Small intestine (tissue), 7 donors: ENCODE results near the gene PMPCA. TPM values are rescaled to one million over a fixed set of nuclear protein-coding genes. Genes with fewer than 3 reads are reported as not detected.

Experiments used
- DNase-seq, 2 donors: peaks; one replicate each; pipeline versions ENCODE4 v3.0.0 to v3.0.0-alpha.2; 2013
- FAIRE-seq: peaks from 2 replicates; lab custom pipeline; 2012; peaks lifted over from hg19 to GRCh38; lab: Jason Lieb, UNC
- H3K27ac ChIP-seq, 3 donors: one replicate each; pipeline ENCODE4 v1.5.1; 2013; ENCODE audit warnings: low read length in 2 of 3, mild to moderate bottlenecking in 2 of 3, control low read depth in 1 of 3, inconsistent platforms in 1 of 3, low read depth in 1 of 3, moderate library complexity in 1 of 3
- H3K27me3 ChIP-seq, 3 donors: one replicate each; pipeline ENCODE4 v1.6.1; 2013; ENCODE audit warnings: low read length in 3 of 3, inconsistent platforms in 1 of 3; ENCODE audit not compliant: control insufficient read depth in 3 of 3, insufficient read depth in 3 of 3
- H3K36me3 ChIP-seq, 3 donors: one replicate each; pipeline ENCODE4 v1.6.1; 2013; ENCODE audit warnings: low read length in 3 of 3, inconsistent platforms in 1 of 3, low read depth in 1 of 3, mild to moderate bottlenecking in 1 of 3, moderate library complexity in 1 of 3; ENCODE audit not compliant: control insufficient read depth in 3 of 3, insufficient read depth in 2 of 3
- H3K4me1 ChIP-seq, 3 donors: one replicate each; pipeline ENCODE4 v1.6.1; 2013; ENCODE audit warnings: low read length in 2 of 3, inconsistent platforms in 1 of 3, low read depth in 1 of 3, mild to moderate bottlenecking in 1 of 3, moderate library complexity in 1 of 3; ENCODE audit not compliant: control insufficient read depth in 3 of 3, insufficient read depth in 2 of 3
- H3K4me3 ChIP-seq, 3 donors: one replicate each; pipeline ENCODE4 v1.5.1; 2013; ENCODE audit warnings: low read length in 3 of 3, control low read depth in 1 of 3, inconsistent platforms in 1 of 3, low read depth in 1 of 3, mild to moderate bottlenecking in 1 of 3, moderate library complexity in 1 of 3
- H3K9me3 ChIP-seq, 2 donors: one replicate each; pipeline ENCODE4 v1.6.1; 2013; ENCODE audit warnings: low read depth in 1 of 2, low read length in 1 of 2; ENCODE audit not compliant: control insufficient read depth in 2 of 2, insufficient read depth in 1 of 2
- WGBS, 3 donors: extraction: QIAGEN DNeasy Blood & Tissue Kit; methylation state at CpG; one replicate each; pipeline ENCODE4 v1.1.7; 2013; 5-methylcytosine and 5-hydroxymethylcytosine counted together
- polyA plus RNA-seq, 4 donors: library from polyadenylated mRNA; stranded (reverse) in 3 of 4; unstranded in 1 of 4; fragments of 200-250 nt in 3 of 4; fragments of 120-200 nt in 1 of 4; gene quantifications; one replicate each; pipeline versions ENCODE4 v1.2.1 to v1.2.3, GENCODE V29; 2013
- donor health status: healthy with polysubstance abuse.
- donor health status: control.
- donor health status: control.
- donor health status: Bipolar disorder and iron deficiency.
- donor health status: healthy.

PMPCA gene
- polyA plus RNA-seq, 4 donors = 34.7 to 64.9 (median 48.9) TPM

GRCh38 chr9:136364942-136365774 lies 45.3 kb upstream of the PMPCA start:
- peaks cover 0 to 2% of the 10 kb centered on the region in 2 donors for H3K9me3 ChIP-seq
- WGBS, 3 donors = 67 to 78% (median 70%) methylated on average over 27 to 31 of the region's 31 CpGs
- H3K4me3 ChIP-seq = no peak overlapping the region
- no peak for DNase-seq
- H3K36me3 ChIP-seq = peaks cover 0 to 24% (median 0%) of the 10 kb centered on the region in 3 donors
- no peak overlapping the region for H3K27ac ChIP-seq
- H3K27me3 ChIP-seq = peaks cover 0 to 12% (median 0%) of the 10 kb centered on the region in 3 donors
- H3K4me1 ChIP-seq = peaks cover 0 to 32% (median 0%) of the 10 kb centered on the region in 3 donors
- no peak for FAIRE-seq

GRCh38 chr9:136365775-136366222 lies 44.7 kb upstream of the PMPCA start:
- Histone ChIP-seq H3K27ac (no peak overlapping the region), H3K9me3 (peaks cover 0 to 2% of the 10 kb centered on the region in 2 donors), H3K4me3 (no peak overlapping the region), H3K27me3 (peaks cover 0 to 12% (median 0%) of the 10 kb centered on the region in 3 donors), H3K4me1 (peaks cover 0 to 31% (median 0%) of the 10 kb centered on the region in 3 donors), H3K36me3 (peaks cover 0 to 19% (median 0%) of the 10 kb centered on the region in 3 donors)
- DNase-seq (no peak), FAIRE-seq (no peak)
- WGBS, 3 donors = 59 to 63% (median 59%) methylated on average over 9 of the region's 9 CpGs

GRCh38 chr9:136366826-136367225 lies 43.6 kb upstream of the PMPCA start:
- peaks cover 0 to 22% (median 0%) of the 10 kb centered on the region in 3 donors for H3K4me1 ChIP-seq
- DNase-seq (no peak), FAIRE-seq (no peak)
- peaks cover 0 to 2% of the 10 kb centered on the region in 2 donors for H3K9me3 ChIP-seq
- WGBS, 3 donors = 86 to 92% (median 89%) methylated on average over 8 to 9 of the region's 9 CpGs
- peaks cover 0 to 9% (median 0%) of the 10 kb centered on the region in 3 donors for H3K36me3 ChIP-seq
- peaks cover 0 to 12% (median 0%) of the 10 kb centered on the region in 3 donors for H3K27me3 ChIP-seq
- H3K4me3 ChIP-seq = no peak overlapping the region
- H3K27ac ChIP-seq = no peak overlapping the region

GRCh38 chr9:136367296-136368145 lies 42.9 kb upstream of the PMPCA start:
- peaks cover 0 to 20% (median 2%) of the 10 kb centered on the region in 3 donors for H3K4me1 ChIP-seq
- peaks cover 0 to 12% (median 0%) of the 10 kb centered on the region in 3 donors for H3K27me3 ChIP-seq
- no peak overlapping the region for H3K27ac ChIP-seq
- FAIRE-seq = no peak
- peaks cover 0 to 2% of the 10 kb centered on the region in 2 donors for H3K9me3 ChIP-seq
- 80 to 87% (median 84%) methylated on average over 39 to 45 of the region's 45 CpGs for WGBS, 3 donors
- no peak overlapping the region for H3K4me3 ChIP-seq
- H3K36me3 ChIP-seq = peaks cover 0 to 2% (median 0%) of the 10 kb centered on the region in 3 donors
- DNase-seq = no peak

GRCh38 chr9:136368190-136368589 lies 42.3 kb upstream of the PMPCA start:
- Histone ChIP-seq H3K4me3 (no peak overlapping the region), H3K27ac (no peak overlapping the region), H3K27me3 (peaks cover 0 to 12% (median 0%) of the 10 kb centered on the region in 3 donors), H3K36me3 (peaks cover 0 to 2% (median 0%) of the 10 kb centered on the region in 3 donors), H3K9me3 (peaks cover 0 to 2% of the 10 kb centered on the region in 2 donors), H3K4me1 (peaks cover 0 to 21% (median 2%) of the 10 kb centered on the region in 3 donors)
- FAIRE-seq = no peak
- DNase-seq = no peak
- 71 to 77% (median 75%) methylated on average over 16 to 18 of the region's 18 CpGs for whole genome bisulfite sequencing, 3 donors

- 87 to 95% (median 94%) methylated on average over 17 to 19 of the region's 19 CpGs for whole genome bisulfite sequencing, 3 donors
Observed at GRCh38 chr9:136370037-136370436, 40.4 kb upstream of the PMPCA start.

GRCh38 chr9:136370687-136371532 lies 39.5 kb upstream of the PMPCA start:
- DNase-seq (no peak), FAIRE-seq (no peak)
- H3K4me1 ChIP-seq = peaks cover 0 to 14% (median 2%) of the 10 kb centered on the region in 3 donors
- WGBS, 3 donors = 91 to 94% (median 93%) methylated on average over 53 to 54 of the region's 54 CpGs
- H3K4me3 ChIP-seq = no peak overlapping the region
- H3K9me3 ChIP-seq = no peaks in the 10 kb centered on the region
- H3K27ac ChIP-seq = no peak overlapping the region
- H3K27me3 ChIP-seq = no peaks in the 10 kb centered on the region
- peaks cover 0 to 27% (median 0%) of the 10 kb centered on the region in 3 donors for H3K36me3 ChIP-seq

More at GRCh38 chr9:136370037-136370436, 40.4 kb upstream of the PMPCA start:
- Histone ChIP-seq H3K4me3 (no peak overlapping the region), H3K9me3 (no peaks in the 10 kb centered on the region), H3K27me3 (no peaks in the 10 kb centered on the region), H3K27ac (no peak overlapping the region), H3K36me3 (peaks cover 0 to 18% (median 0%) of the 10 kb centered on the region in 3 donors), H3K4me1 (peaks cover 0 to 14% (median 2%) of the 10 kb centered on the region in 3 donors)
- DNase-seq (no peak), FAIRE-seq (no peak)
